T-cell (primary cell): ENCODE results near the gene TES. TPM values are rescaled to one million over a fixed set of nuclear protein-coding genes. Genes with fewer than 3 reads are reported as not detected.

ENCODE experiments used
- ATAC-seq, 4 experiments: fragments of 200-7000 bp in 3 of 4; fragments of 150-1000 bp in 1 of 4; cut with Tn5 transposase; replicated peaks in 1 of 4; 1 replicate in 3 of 4; 2 replicates in 1 of 4; pipeline ENCODE4 v1.10.0; 2021; ENCODE audit warnings: moderate library complexity in 3 of 4, mild to moderate bottlenecking in 2 of 4, moderate number of reproducible peaks in 1 of 4
- CTCF ChIA-PET, 2 donors: fragments of 300-600 bp; sonication (Branson Sonifier 250); formaldehyde crosslinking; loops; one replicate each; lab custom pipeline; 2022; ENCODE audit warnings: antibody characterized with exemption in 2 of 2; lab: Charles Lee
- POLR2A ChIA-PET, 2 donors: fragments of 300-600 bp; sonication (Branson Sonifier 250); formaldehyde crosslinking; loops; one replicate each; lab custom pipeline; 2022; ENCODE audit warnings: antibody characterized with exemption in 2 of 2; lab: Charles Lee
- DNase-seq, 35 experiments: peaks; one replicate each; pipeline versions ENCODE4 v3.0.0 to v3.0.0-alpha.2; 2013 to 2023
- H3K27ac ChIP-seq: one replicate; pipeline ENCODE4 v1.5.1; 2013; ENCODE audit warnings: low read length
- H3K27me3 ChIP-seq, 2 experiments: replicated peaks in 1 of 2; 1 replicate in 1 of 2; 2 replicates in 1 of 2; pipeline versions ENCODE4 v1.6.1 to v1.7.0; 2013; ENCODE audit warnings: low read length in 1 of 2, mixed read lengths in 1 of 2; ENCODE audit not compliant: control insufficient read depth in 2 of 2, insufficient read depth in 2 of 2; ENCODE audit errors: extremely low read depth in 1 of 2
- H3K36me3 ChIP-seq, 2 donors: 1 replicate in 1 of 2; 2 replicates in 1 of 2; pipeline versions ENCODE4 v1.6.1 to v1.7.0; 2013; ENCODE audit warnings: low read length in 1 of 2; ENCODE audit not compliant: control insufficient read depth in 2 of 2, insufficient read depth in 1 of 2; ENCODE audit errors: extremely low read depth in 1 of 2
- H3K4me1 ChIP-seq, 2 experiments: 1 replicate in 1 of 2; 2 replicates in 1 of 2; pipeline versions ENCODE4 v1.6.1 to v1.7.0; 2013; ENCODE audit warnings: low read length in 2 of 2, mixed read lengths in 1 of 2; ENCODE audit not compliant: insufficient read depth in 2 of 2, control insufficient read depth in 1 of 2; ENCODE audit errors: extremely low read depth in 1 of 2
- H3K4me3 ChIP-seq, 2 donors: 1 replicate in 1 of 2; 2 replicates in 1 of 2; pipeline versions ENCODE4 v1.5.1 to v1.7.0; 2013; ENCODE audit warnings: mild to moderate bottlenecking in 2 of 2, low read length in 1 of 2, moderate library complexity in 1 of 2; ENCODE audit not compliant: control insufficient read depth in 1 of 2; ENCODE audit errors: extremely low read depth in 1 of 2
- H3K9me3 ChIP-seq: 2 replicates; pipeline ENCODE4 v1.7.0; 2013
- H3K27ac Mint-ChIP-seq, 2 donors: one replicate each; pipeline ENCODE4 v1.8.0; 2020 to 2021; ENCODE audit warnings: mild to moderate bottlenecking in 2 of 2, mixed read lengths in 2 of 2
- H3K27me3 Mint-ChIP-seq, 2 donors: one replicate each; pipeline ENCODE4 v1.8.0; 2021 to 2022; ENCODE audit warnings: mixed read lengths in 2 of 2
- H3K36me3 Mint-ChIP-seq: one replicate; pipeline ENCODE4 v1.8.0; 2021; ENCODE audit warnings: mixed read lengths
- H3K4me1 Mint-ChIP-seq, 3 donors: one replicate each; pipeline ENCODE4 v1.8.0; 2020 to 2022; ENCODE audit warnings: mixed read lengths in 3 of 3, mild to moderate bottlenecking in 1 of 3
- H3K4me3 Mint-ChIP-seq, 3 donors: one replicate each; pipeline ENCODE4 v1.8.0; 2020 to 2022; ENCODE audit warnings: mild to moderate bottlenecking in 3 of 3, mixed read lengths in 3 of 3, moderate library complexity in 3 of 3
- H3K9me3 Mint-ChIP-seq, 3 donors: one replicate each; pipeline ENCODE4 v1.8.0; 2020 to 2022; ENCODE audit warnings: mixed read lengths in 3 of 3
- WGBS: methylation state at CpG from one replicate; pipeline ENCODE4 v1.1.5; 2013; ENCODE audit warnings: missing lambda C conversion rate; ENCODE audit not compliant: insufficient coverage; 5-methylcytosine and 5-hydroxymethylcytosine counted together
- total RNA-seq, 35 experiments: library from RNA in 6 of 35; stranded (reverse) in 6 of 35; fragments of 120-200 nt in 1 of 35; gene quantifications; one replicate each; pipeline versions ENCODE4 v1.2.1 to v1.2.4 and lab custom pipeline; 2013 to 2026

Gene TES
- total RNA-seq, 5 donors from 2014 or later (not counting 1 experiment from before 2014, with no cell fraction given), result 101 to 132 (median 117) TPM

- no peaks in the 10 kb centered on the region for H3K9me3 ChIP-seq
- H3K9me3 Mint-ChIP-seq, result no peaks in the 10 kb centered on the region
- peaks cover 23 to 73% of the 10 kb centered on the region in 2 experiments for H3K4me1 ChIP-seq
- no peak for ATAC-seq
- H3K4me1 Mint-ChIP-seq, result peaks cover 91 to 92% (median 92%) of the 10 kb centered on the region in 3 donors
- ChIA-PET POLR2A (interaction anchor here in 1 of 2 donors (1.0 to 2.2 kb wide), 2 partner anchors 9 to 18 kb away, joined by 3 to 4 read pairs; partner anchors contain the start of gene TES), CTCF (interaction anchor here (0.7 to 5.5 kb wide), 6 partner anchors 8 to 49 kb away, joined by 3 to 32 read pairs (median 4); no protein-coding TSS in a partner anchor)
- H3K36me3 Mint-ChIP-seq, result peaks cover 11% of the 10 kb centered on the region
- H3K4me3 ChIP-seq, result no peak overlapping the region
- no peaks in the 10 kb centered on the region for H3K27me3 ChIP-seq
- peak overlapping the region in 2 of 3 donors; percentile 28 to 61 for H3K4me3 Mint-ChIP-seq
- H3K27ac Mint-ChIP-seq, result peak overlapping the region; percentile 26 to 75
- H3K27me3 Mint-ChIP-seq, result no peaks in the 10 kb centered on the region
- no peak for DNase-seq
- H3K27ac ChIP-seq, result no peak overlapping the region
- WGBS, result no CpG with 5 or more reads among the region's 1 CpG
- no peaks in the 10 kb centered on the region for H3K36me3 ChIP-seq
Observed at GRCh38 chr7:116218747-116219146, 8.4 kb downstream of the TES start.

GRCh38 chr7:116219288-116219687, 8.9 kb downstream of the TES start:
- Mint-ChIP-seq H3K27me3 (no peaks in the 10 kb centered on the region), H3K27ac (peak overlapping the region in 1 of 2 donors; percentile 26), H3K9me3 (no peaks in the 10 kb centered on the region), H3K4me1 (peaks cover 91 to 92% (median 92%) of the 10 kb centered on the region in 3 donors), H3K4me3 (peak overlapping the region in 2 of 3 donors; percentile 1 to 61), H3K36me3 (peaks cover 14% of the 10 kb centered on the region)
- Histone ChIP-seq H3K36me3 (no peaks in the 10 kb centered on the region), H3K4me1 (peaks cover 25 to 73% of the 10 kb centered on the region in 2 experiments), H3K4me3 (no peak overlapping the region), H3K27me3 (no peaks in the 10 kb centered on the region), H3K27ac (no peak overlapping the region), H3K9me3 (no peaks in the 10 kb centered on the region)
- DNase-seq, result no peak
- CTCF ChIA-PET, result interaction anchor here (0.7 to 5.5 kb wide), 8 partner anchors 9 to 50 kb away, joined by 3 to 32 read pairs (median 4); no protein-coding TSS in a partner anchor
- ATAC-seq, result no peak
- POLR2A ChIA-PET, result interaction anchor here (0.5 to 2.2 kb wide), 4 partner anchors 8 to 792 kb away, joined by 3 to 7 read pairs (median 4); partner anchors contain the start of gene TES (in 2 of the 2)

- DNase-seq, result no peak
- Mint-ChIP-seq H3K27ac (peak overlapping the region in 1 of 2 donors; percentile 26), H3K4me1 (peaks cover 91 to 92% (median 92%) of the 10 kb centered on the region in 3 donors), H3K4me3 (peak overlapping the region in 2 of 3 donors; percentile 9 to 61), H3K9me3 (no peaks in the 10 kb centered on the region), H3K27me3 (no peaks in the 10 kb centered on the region), H3K36me3 (peaks cover 11% of the 10 kb centered on the region)
- H3K27me3 ChIP-seq, result no peaks in the 10 kb centered on the region
- ChIA-PET CTCF (interaction anchor here (0.6 to 5.5 kb wide), 7 partner anchors 9 to 40 kb away, joined by 3 to 32 read pairs (median 6); no protein-coding TSS in a partner anchor), POLR2A (interaction anchor here (0.5 to 2.2 kb wide), 3 partner anchors 9 to 791 kb away, joined by 3 to 7 read pairs (median 4); partner anchors contain the start of gene TES (in 2 of the 2))
- H3K27ac ChIP-seq, result no peak overlapping the region
- H3K4me1 ChIP-seq, result peaks cover 23 to 73% of the 10 kb centered on the region in 2 experiments
- no peaks in the 10 kb centered on the region for H3K9me3 ChIP-seq
- no peaks in the 10 kb centered on the region for H3K36me3 ChIP-seq
- no peak for ATAC-seq
- no CpG with 5 or more reads among the region's 4 CpGs for WGBS
- no peak overlapping the region for H3K4me3 ChIP-seq
Observed at GRCh38 chr7:116219834-116220233, 9.5 kb downstream of the TES start.

GRCh38 chr7:116222501-116222900, 12.2 kb downstream of the TES start:
- POLR2A ChIA-PET, result no interaction called here
- no peak overlapping the region for H3K27ac ChIP-seq
- peaks cover 18 to 58% of the 10 kb centered on the region in 2 experiments for H3K4me1 ChIP-seq
- ATAC-seq (no peak), DNase-seq (no peak)
- H3K36me3 ChIP-seq, result no peaks in the 10 kb centered on the region
- H3K4me3 ChIP-seq, result no peak overlapping the region
- peak overlapping the region in 1 of 3 donors; percentile 60 for H3K4me3 Mint-ChIP-seq
- H3K27ac Mint-ChIP-seq, result peak overlapping the region in 1 of 2 donors; percentile 44
- no peaks in the 10 kb centered on the region for H3K27me3 Mint-ChIP-seq
- H3K27me3 ChIP-seq, result no peaks in the 10 kb centered on the region
- no peaks in the 10 kb centered on the region for H3K9me3 ChIP-seq
- CTCF ChIA-PET, result interaction anchor here (1.0 to 1.9 kb wide), 3 partner anchors 9 to 42 kb away, joined by 3 to 7 read pairs (median 4); no protein-coding TSS in a partner anchor
- 100% methylated on average over 1 of the region's 5 CpGs for WGBS
- H3K36me3 Mint-ChIP-seq, result peaks cover 16% of the 10 kb centered on the region
- no peaks in the 10 kb centered on the region for H3K9me3 Mint-ChIP-seq
- peaks cover 93 to 94% (median 94%) of the 10 kb centered on the region in 3 donors for H3K4me1 Mint-ChIP-seq

GRCh38 chr7:116223588-116223987, 13.2 kb downstream of the TES start:
- DNase-seq (no peak), ATAC-seq (no peak)
- H3K4me3 ChIP-seq, result no peak overlapping the region
- no peaks in the 10 kb centered on the region for H3K27me3 Mint-ChIP-seq
- H3K36me3 ChIP-seq, result no peaks in the 10 kb centered on the region
- H3K4me1 Mint-ChIP-seq, result peaks cover 89 to 94% (median 92%) of the 10 kb centered on the region in 3 donors
- POLR2A ChIA-PET, result no interaction called here
- no peak overlapping the region for H3K27ac ChIP-seq
- no CpG with 5 or more reads among the region's 1 CpG for WGBS
- H3K9me3 Mint-ChIP-seq, result no peaks in the 10 kb centered on the region
- H3K27ac Mint-ChIP-seq, result peak overlapping the region in 1 of 2 donors; percentile 60
- H3K9me3 ChIP-seq, result no peaks in the 10 kb centered on the region
- CTCF ChIA-PET, result interaction anchor here (0.8 to 1.9 kb wide), 5 partner anchors 8 to 85 kb away, joined by 3 to 7 read pairs (median 4); no protein-coding TSS in a partner anchor
- peaks cover 13 to 58% of the 10 kb centered on the region in 2 experiments for H3K4me1 ChIP-seq
- peak overlapping the region in 2 of 3 donors; percentile 28 to 64 for H3K4me3 Mint-ChIP-seq
- no peaks in the 10 kb centered on the region for H3K27me3 ChIP-seq
- H3K36me3 Mint-ChIP-seq, result peaks cover 16% of the 10 kb centered on the region

GRCh38 chr7:116224492-116225098, 14.3 kb downstream of the TES start:
- ATAC-seq, result peak in 2 of 4 experiments; percentile 57 to 82
- no peaks in the 10 kb centered on the region for H3K36me3 ChIP-seq
- H3K36me3 Mint-ChIP-seq, result peaks cover 16% of the 10 kb centered on the region
- H3K4me1 ChIP-seq, result peaks cover 15 to 57% of the 10 kb centered on the region in 2 experiments
- ChIA-PET CTCF (interaction anchor here (0.8 to 2.7 kb wide), 7 partner anchors 9 to 51 kb away, joined by 3 to 12 read pairs (median 5); no protein-coding TSS in a partner anchor), POLR2A (interaction anchor here in 1 of 2 donors (1.0 kb wide), 1 partner anchor 14 kb away, joined by 3 read pairs; the partner anchor contains the start of gene TES)
- no peak overlapping the region for H3K27ac ChIP-seq
- peaks cover 87 to 93% (median 91%) of the 10 kb centered on the region in 3 donors for H3K4me1 Mint-ChIP-seq
- WGBS, result no CpG with 5 or more reads among the region's 2 CpGs
- no peaks in the 10 kb centered on the region for H3K9me3 ChIP-seq
- H3K27ac Mint-ChIP-seq, result peak overlapping the region; percentile 60 to 69
- peak overlapping the region; percentile 57 to 64 (median 58) for H3K4me3 Mint-ChIP-seq
- H3K9me3 Mint-ChIP-seq, result no peaks in the 10 kb centered on the region
- DNase-seq, result peak in 3 of 35 experiments; percentile 3 to 58 (median 9)
- H3K27me3 ChIP-seq, result no peaks in the 10 kb centered on the region
- H3K4me3 ChIP-seq, result no peak overlapping the region
- no peaks in the 10 kb centered on the region for H3K27me3 Mint-ChIP-seq
